ENCODE results near the gene AUNIP.

- TF ChIP-seq CTCF (conservative IDR thresholded peaks at IDR 0.05 in 1 of 2, IDR thresholded peaks at IDR 0.05 in 1 of 2; ENCODE audit: extremely low read depth in 1 of 2, insufficient read depth in 1 of 2, low read depth in 1 of 2, low read length in 2 of 2): no peak
- no peak for TF ChIP-seq EZH2 (IDR thresholded peaks at IDR 0.05; ENCODE audit: borderline replicate concordance, low read length)
These were observed 13.6 kb downstream of the AUNIP start for GRCh38 chr1:25845664-25846063.
